Esophagus muscularis mucosa (tissue), 4 donors: ENCODE data around the gene RNF217. TPM values are rescaled to one million over a fixed set of nuclear protein-coding genes. Genes with fewer than 3 reads are reported as not detected.

Experiments used
- DNase-seq: peaks from one replicate; pipeline ENCODE4 v3.0.0-alpha.2; 2017; ENCODE audit errors: extremely low spot score
- H3K27ac ChIP-seq, 4 donors: fragments of 200-600 bp; sonication (generic); replicated peaks in 1 of 4; 1 replicate in 3 of 4; 2 replicates in 1 of 4; pipeline ENCODE4 v1.5.1; 2016 to 2019; ENCODE audit warnings: mild to moderate bottlenecking in 1 of 4
- H3K27me3 ChIP-seq, 4 donors: fragments of 200-600 bp; sonication (generic); one replicate each; pipeline versions ENCODE4 v1.5.1 to v1.6.0; 2016 to 2019
- H3K36me3 ChIP-seq, 4 donors: fragments of 200-600 bp; sonication (generic); one replicate each; pipeline ENCODE4 v1.5.1; 2016 to 2019
- H3K4me1 ChIP-seq, 4 donors: fragments of 200-600 bp; sonication (generic); one replicate each; pipeline ENCODE4 v1.5.1; 2016 to 2019
- H3K4me3 ChIP-seq, 4 donors: fragments of 200-600 bp; sonication (generic); 1 replicate in 2 of 4; 2 replicates in 2 of 4; pipeline ENCODE4 v1.5.1; 2016 to 2019; ENCODE audit warnings: mild to moderate bottlenecking in 4 of 4, moderate library complexity in 1 of 4
- H3K9me3 ChIP-seq, 4 donors: fragments of 200-600 bp; sonication (generic); 1 replicate in 3 of 4; 2 replicates in 1 of 4; pipeline ENCODE4 v1.5.1; 2016 to 2019
- EP300 ChIP-seq: sonication (generic); formaldehyde crosslinking; IDR thresholded peaks from one replicate; pipeline ENCODE4 v1.6.1; 2017; ENCODE audit warnings: antibody characterized with exemption
- POLR2A ChIP-seq: fragments of 450-650 bp; IDR thresholded peaks from one replicate; pipeline ENCODE4 v1.6.1; 2017; ENCODE audit warnings: antibody characterized with exemption, moderate library complexity, mild to moderate bottlenecking, low read depth
- POLR2AphosphoS5 ChIP-seq, 2 donors: sonication (generic); formaldehyde crosslinking; IDR thresholded peaks; one replicate each; pipeline ENCODE4 v1.6.1; 2017; ENCODE audit warnings: antibody characterized with exemption in 2 of 2
- WGBS: methylation state at CpG from one replicate; pipeline ENCODE4 v1.1.5; 2018; 5-methylcytosine and 5-hydroxymethylcytosine counted together
- intact Hi-C: fragments of 100-400 bp; cut with DNase I; formaldehyde crosslinking; loops from one replicate; pipeline ENCODE4 v1.15.1; 2023
- total RNA-seq, 4 donors: library from RNA; depleted of rRNA; stranded (reverse); fragments of >200 nt; gene quantifications; one replicate each; pipeline versions ENCODE4 v1.1.0 to v1.2.1, GENCODE V29; 2016
- TF ChIP-seq, protein P1 (sequence below), 3 experiments: fragments of 200-600 bp in 2 of 3; fragments of 450-650 bp in 1 of 3; sonication (generic) in 2 of 3; IDR thresholded peaks; one replicate each; pipeline ENCODE4 v1.5.1; 2017 to 2019; ENCODE audit warnings: antibody characterized with exemption in 3 of 3, mild to moderate bottlenecking in 2 of 3, moderate library complexity in 1 of 3

RNF217 gene
- total RNA-seq, 4 donors from 2014 or later, result 20.0 to 34.9 (median 23.2) TPM

- Histone ChIP-seq H3K4me3 (no peak overlapping the region), H3K4me1 (peaks cover 0 to 19% (median 8%) of the 10 kb centered on the region in 4 donors), H3K36me3 (no peaks in the 10 kb centered on the region), H3K27ac (no peak overlapping the region), H3K27me3 (no peaks in the 10 kb centered on the region), H3K9me3 (no peaks in the 10 kb centered on the region)
- no peak for TF ChIP-seq POLR2AphosphoS5 (IDR thresholded peaks at IDR 0.05)
- TF ChIP-seq POLR2A, result no peak
- 93% methylated on average over 2 of the region's 2 CpGs for WGBS
- intact Hi-C loops, result no loop called here
- DNase-seq, result no peak
Measured at GRCh38 chr6:125054331-125054730, 92.1 kb downstream of the RNF217 start.

- Histone ChIP-seq H3K4me3 (no peak overlapping the region), H3K9me3 (no peaks in the 10 kb centered on the region), H3K27ac (no peak overlapping the region), H3K36me3 (peaks cover 0 to 5% (median 0%) of the 10 kb centered on the region in 4 donors), H3K27me3 (no peaks in the 10 kb centered on the region), H3K4me1 (peaks cover 0 to 24% (median 13%) of the 10 kb centered on the region in 4 donors)
- no peak for DNase-seq
- 72% methylated on average over 5 of the region's 5 CpGs for WGBS
- TF ChIP-seq POLR2A (no peak), POLR2AphosphoS5 (IDR thresholded peaks at IDR 0.05) (no peak), EP300 (no peak)
- TF ChIP-seq, protein P1, sequence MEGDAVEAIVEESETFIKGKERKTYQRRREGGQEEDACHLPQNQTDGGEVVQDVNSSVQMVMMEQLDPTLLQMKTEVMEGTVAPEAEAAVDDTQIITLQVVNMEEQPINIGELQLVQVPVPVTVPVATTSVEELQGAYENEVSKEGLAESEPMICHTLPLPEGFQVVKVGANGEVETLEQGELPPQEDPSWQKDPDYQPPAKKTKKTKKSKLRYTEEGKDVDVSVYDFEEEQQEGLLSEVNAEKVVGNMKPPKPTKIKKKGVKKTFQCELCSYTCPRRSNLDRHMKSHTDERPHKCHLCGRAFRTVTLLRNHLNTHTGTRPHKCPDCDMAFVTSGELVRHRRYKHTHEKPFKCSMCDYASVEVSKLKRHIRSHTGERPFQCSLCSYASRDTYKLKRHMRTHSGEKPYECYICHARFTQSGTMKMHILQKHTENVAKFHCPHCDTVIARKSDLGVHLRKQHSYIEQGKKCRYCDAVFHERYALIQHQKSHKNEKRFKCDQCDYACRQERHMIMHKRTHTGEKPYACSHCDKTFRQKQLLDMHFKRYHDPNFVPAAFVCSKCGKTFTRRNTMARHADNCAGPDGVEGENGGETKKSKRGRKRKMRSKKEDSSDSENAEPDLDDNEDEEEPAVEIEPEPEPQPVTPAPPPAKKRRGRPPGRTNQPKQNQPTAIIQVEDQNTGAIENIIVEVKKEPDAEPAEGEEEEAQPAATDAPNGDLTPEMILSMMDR (IDR thresholded peaks at IDR 0.05), result no peak
- intact Hi-C loops, result no loop called here
Measured at GRCh38 chr6:125057392-125058246, 95.4 kb downstream of the RNF217 start.

GRCh38 chr6:125058546-125058945, 96.3 kb downstream of the RNF217 start:
- DNase-seq, result no peak
- intact Hi-C loops, result no loop called here
- H3K27ac ChIP-seq, result no peak overlapping the region
- H3K9me3 ChIP-seq, result no peaks in the 10 kb centered on the region
- H3K4me3 ChIP-seq, result no peak overlapping the region
- peaks cover 0 to 24% (median 13%) of the 10 kb centered on the region in 4 donors for H3K4me1 ChIP-seq
- TF ChIP-seq EP300 (no peak), POLR2A (no peak), POLR2AphosphoS5 (IDR thresholded peaks at IDR 0.05) (no peak)
- TF ChIP-seq, protein P1 (IDR thresholded peaks at IDR 0.05), result no peak
- H3K36me3 ChIP-seq, result peaks cover 0 to 5% (median 0%) of the 10 kb centered on the region in 4 donors
- WGBS, result 57% methylated on average over 1 of the region's 1 CpG
- no peaks in the 10 kb centered on the region for H3K27me3 ChIP-seq

DNA sequence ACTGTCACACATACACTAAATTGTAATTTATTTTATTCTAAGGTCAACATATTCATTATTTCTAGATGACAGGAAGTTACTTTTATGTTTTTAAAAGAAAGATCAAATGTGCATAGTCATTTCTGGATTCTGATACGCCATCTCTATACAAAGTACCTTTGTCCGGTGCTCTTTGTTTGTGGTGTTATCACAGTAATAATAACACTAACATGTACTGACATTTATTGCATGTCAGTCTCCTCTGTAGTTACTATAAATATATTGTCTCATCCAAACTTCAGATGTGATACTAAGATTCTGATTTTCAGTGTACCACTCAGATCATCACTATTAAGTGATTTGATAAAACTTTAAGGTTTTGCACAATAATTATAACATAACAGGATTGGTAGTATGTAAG, 101.1 kb downstream of the RNF217 start:
- Histone ChIP-seq H3K27me3 (no peaks in the 10 kb centered on the region), H3K27ac (no peak overlapping the region), H3K4me3 (no peak overlapping the region), H3K4me1 (peaks cover 0 to 13% (median 9%) of the 10 kb centered on the region in 4 donors), H3K36me3 (peaks cover 0 to 5% (median 0%) of the 10 kb centered on the region in 4 donors), H3K9me3 (no peaks in the 10 kb centered on the region)
- WGBS, result 79% methylated on average over 2 of the region's 2 CpGs
- intact Hi-C loops, result no loop called here
- no peak for DNase-seq
- TF ChIP-seq, protein P1 (IDR thresholded peaks at IDR 0.05), result no peak
- no peak for TF ChIP-seq POLR2AphosphoS5 (IDR thresholded peaks at IDR 0.05)
- no peak for TF ChIP-seq POLR2A
- no peak for TF ChIP-seq EP300

DNA sequence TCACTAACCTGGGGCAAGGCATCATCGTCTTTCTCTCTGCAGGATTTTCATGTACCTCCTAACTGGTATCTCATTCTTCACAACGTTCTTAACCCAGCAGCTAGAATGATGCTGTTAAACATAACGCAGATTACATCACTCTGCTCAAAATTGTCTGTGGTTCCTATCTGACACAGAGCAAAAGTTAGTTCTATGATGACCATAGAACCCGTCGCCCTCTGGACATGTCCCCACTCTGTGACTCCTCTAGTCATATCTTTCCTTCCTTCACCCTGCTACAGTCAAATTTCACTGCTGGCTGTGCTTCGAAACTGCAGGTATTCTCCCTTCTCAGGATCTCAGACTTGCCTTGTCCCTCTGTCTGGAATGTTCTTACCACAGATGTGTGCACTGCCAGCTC, 103.9 kb downstream of the RNF217 start:
- no peak for DNase-seq
- TF ChIP-seq POLR2A (no peak), POLR2AphosphoS5 (IDR thresholded peaks at IDR 0.05) (no peak), EP300 (no peak)
- TF ChIP-seq, protein P1 (IDR thresholded peaks at IDR 0.05), result no peak
- H3K27ac ChIP-seq, result no peak overlapping the region
- H3K4me1 ChIP-seq, result no peaks in the 10 kb centered on the region
- no peaks in the 10 kb centered on the region for H3K36me3 ChIP-seq
- H3K27me3 ChIP-seq, result no peaks in the 10 kb centered on the region
- 84% methylated on average over 6 of the region's 6 CpGs for WGBS
- H3K4me3 ChIP-seq, result no peak overlapping the region
- no peaks in the 10 kb centered on the region for H3K9me3 ChIP-seq
- intact Hi-C loops, result no loop called here
